HG03354 (cell line): Measurements from ENCODE around the gene TUSC1.
"Not testable (repeated sequence)": the region's sequence is repeated elsewhere in the genome, so short reads cannot be mapped to it uniquely, and the experiment has no call there.

Source experiments
- ATAC-seq: cut with Tn5 transposase; IDR thresholded peaks from one replicate; pipeline ENCODE4 v1.9.1; 2021; ENCODE audit warnings: mild to moderate bottlenecking; ENCODE audit not compliant: unreplicated experiment, poor library complexity, severe bottlenecking

TUSC1 gene

DNA sequence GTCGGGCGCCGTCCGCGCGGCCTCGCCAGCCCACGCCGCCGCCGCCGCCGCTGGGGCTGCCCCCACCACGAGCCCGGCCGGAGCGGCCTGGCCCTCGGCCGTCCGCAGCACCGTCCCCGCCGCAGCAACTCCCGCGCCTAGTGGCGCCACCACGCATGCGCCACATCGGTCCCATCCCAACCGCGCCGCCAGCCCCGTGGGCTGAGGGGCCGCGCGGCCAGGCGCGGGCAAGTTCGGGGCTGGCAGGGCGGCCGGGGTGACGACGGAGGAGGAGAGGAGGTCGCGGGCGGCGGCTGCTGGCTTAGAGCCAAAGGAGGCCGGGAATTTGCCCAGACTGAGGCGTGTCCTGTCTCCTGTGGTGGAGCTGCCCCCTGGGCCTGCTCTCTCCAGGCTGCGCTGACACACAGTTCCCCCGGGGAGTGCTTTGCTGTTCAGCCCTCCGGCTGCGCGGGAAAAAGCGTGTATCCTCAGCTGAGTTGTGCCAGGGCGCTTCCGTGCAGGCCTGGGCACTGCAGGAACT lies at the start of gene TUSC1:
TSS of gene TUSC1 (minus strand) at position 298 of the 520 bp plus-strand sequence. CDS start at position 166, 132 bp downstream.
- ATAC-seq = peak; percentile 67

- ATAC-seq = no peak
Observed at GRCh38 chr9:25726871-25727410, 48.7 kb upstream of the TUSC1 start.

DNA sequence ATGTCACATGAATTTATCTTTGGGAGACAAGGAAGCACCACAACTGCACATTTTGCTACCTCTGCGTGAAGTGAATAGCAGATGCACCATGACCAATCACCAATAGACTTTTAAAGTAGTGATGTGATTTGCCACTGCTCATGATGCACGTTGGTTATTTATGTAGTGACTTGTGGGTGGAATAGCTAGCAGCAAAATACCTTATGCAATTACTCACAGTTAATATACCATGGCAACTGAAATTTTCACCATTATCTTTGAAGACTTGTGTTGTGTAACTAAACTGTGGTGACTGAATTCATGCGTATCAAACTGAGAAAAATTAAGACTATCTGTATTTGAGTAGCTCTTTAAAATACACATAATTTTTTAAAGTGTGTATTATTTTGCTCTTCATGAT lies 46.2 kb upstream of the TUSC1 start:
- ATAC-seq = no peak

DNA sequence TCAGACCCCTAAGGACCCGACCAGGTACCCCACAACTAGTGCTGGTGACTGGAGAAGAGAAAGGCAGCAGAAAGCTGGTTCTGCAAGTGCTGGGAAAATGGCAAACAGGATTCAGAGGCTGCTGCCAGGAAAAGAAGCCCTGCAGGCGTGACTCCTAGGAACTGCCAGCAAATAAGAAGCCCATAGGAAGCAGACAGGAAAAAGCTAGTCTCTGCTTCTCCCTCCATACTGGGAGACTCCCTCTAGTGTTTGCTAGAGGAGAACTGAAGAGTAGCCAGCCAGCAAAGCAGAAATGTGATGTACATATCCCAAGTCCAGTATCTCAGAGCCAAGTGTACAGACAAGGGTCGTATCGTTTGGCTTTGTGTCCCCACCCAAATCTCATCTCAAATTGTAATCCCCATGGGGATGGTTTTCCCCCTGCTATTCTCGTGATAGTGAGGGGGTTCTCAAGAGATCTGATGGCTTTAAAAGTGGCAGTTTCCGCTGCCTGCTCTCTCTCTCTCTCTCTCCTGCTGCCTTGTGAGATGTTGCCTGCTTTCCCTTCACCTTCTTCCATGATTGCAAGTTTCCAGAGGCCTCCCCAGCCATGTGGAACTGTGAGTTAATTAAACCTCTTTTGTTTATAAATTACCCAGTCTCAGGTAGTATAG lies 38.1 kb upstream of the TUSC1 start:
- no peak for ATAC-seq

DNA sequence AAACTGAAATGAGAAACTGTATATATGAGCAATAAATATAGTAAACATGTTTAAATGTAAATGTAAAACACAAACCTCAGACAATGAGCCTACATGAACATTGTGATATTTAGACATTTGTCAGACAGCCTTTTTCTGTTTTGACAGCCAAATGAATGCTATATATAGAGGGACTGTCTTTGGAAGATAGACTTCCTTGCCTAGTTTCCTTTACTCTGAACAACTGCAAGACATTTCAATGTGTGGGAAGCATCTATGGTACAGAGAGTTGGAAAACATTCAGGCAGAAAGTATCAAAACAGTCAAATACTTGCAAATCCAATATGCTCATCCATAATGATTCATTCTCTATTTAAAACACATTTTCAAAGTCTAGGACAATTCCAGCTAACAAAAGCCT lies 31.7 kb upstream of the TUSC1 start:
- ATAC-seq = no peak

- no peak for ATAC-seq
Observed at GRCh38 chr9:25704800-25705199, 26.6 kb upstream of the TUSC1 start.

DNA sequence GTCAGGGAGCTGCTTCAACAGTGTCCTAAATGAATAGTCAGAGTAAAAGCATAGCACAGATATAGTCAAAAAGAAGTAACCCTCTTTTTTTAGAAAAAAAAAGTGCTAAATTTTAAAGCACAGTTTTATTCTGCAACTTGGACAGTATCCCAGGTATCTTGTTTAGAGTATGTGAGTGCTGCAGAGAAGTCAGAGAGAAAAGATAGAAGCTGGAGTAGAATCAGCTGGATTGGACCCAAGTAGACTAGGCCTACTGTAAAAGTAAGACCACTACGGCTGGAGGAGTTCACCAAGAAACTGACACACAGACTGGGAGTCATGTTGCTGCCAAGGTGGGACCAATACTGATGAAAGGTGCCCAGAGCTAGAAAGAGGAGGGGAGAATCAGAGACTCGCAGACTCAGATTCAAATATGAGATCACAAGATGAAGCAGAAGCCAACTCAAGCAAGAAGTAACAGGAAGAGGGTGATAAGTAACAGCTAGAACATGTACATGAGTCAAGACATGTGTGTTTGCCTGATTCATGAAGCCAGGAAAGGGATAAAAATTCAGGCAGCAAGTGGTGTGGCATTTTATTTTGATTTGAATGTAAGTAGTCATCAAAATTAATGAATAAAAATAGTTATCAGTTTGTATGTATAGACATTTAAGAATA lies 25.6 kb upstream of the TUSC1 start:
- no peak for ATAC-seq

DNA sequence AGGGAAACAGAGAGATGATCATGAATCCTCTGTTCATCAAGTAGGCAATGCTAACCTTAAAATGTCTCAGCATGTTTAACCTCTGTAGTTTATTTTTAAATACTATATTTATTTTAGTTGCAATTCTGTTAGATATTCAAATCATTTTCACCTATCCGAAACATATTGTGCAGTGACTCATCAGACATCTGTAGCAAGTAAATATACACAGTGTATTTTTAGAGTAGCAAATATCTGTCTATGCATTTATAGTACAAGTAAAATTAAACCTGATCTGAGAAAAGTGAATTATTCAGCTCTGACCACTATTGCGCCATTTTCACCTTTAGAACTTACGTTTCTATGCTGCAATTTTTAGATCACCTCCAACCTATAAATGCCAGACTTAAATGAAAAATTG lies 24.3 kb upstream of the TUSC1 start:
- ATAC-seq = no peak

GRCh38 chr9:25700899-25701298 lies 22.7 kb upstream of the TUSC1 start:
- not testable (repeated sequence) for ATAC-seq

- ATAC-seq = no peak
Observed at GRCh38 chr9:25700430-25700829, 22.2 kb upstream of the TUSC1 start.

DNA sequence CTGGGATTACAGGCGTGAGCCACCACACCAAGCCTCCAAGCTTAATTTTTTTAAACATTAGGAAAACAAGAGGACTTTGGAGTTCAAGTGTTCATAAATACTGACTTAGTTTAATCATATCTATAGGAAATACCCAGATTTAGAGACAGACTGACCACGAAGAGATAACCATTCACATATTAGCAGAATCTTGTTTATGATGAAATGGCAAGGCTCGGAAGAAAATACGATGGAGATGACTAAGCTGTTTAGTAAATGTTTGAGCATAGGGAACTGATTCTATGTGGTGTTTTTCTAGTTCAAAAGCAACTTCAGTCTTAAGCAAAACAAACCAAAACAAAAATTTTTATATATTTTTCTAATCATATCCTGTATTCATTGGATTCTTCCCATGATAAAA lies 13.5 kb upstream of the TUSC1 start:
- ATAC-seq = no peak

DNA sequence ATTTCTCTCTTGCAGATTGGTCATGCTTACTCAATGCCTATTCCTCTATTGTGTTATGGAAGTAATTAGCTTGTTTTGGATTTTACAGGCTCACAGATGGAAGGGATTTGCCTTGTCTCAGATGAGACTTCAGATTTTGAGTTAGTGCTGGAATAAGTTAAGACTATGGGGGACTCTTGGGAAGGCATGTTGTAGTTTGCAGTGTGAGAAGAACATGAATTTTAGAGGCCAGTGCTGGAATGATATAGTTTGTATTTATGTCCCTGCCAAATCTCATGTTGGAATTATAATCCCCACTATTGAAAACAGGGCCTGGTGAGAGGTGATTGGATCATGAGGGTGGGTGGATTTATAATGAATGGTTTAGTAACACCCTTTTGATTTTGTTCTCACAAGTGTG lies 6.1 kb upstream of the TUSC1 start:
- ATAC-seq = no peak

GRCh38 chr9:25681266-25681665 lies 3.0 kb upstream of the TUSC1 start:
- ATAC-seq = no peak

GRCh38 chr9:25678846-25679360 lies 659 bp upstream of the TUSC1 start:
- ATAC-seq = no peak

GRCh38 chr9:25677301-25678146 lies 720 bp downstream of the TUSC1 start:
- peak; percentile 53 for ATAC-seq

- ATAC-seq = not testable (repeated sequence)
Observed at GRCh38 chr9:25675858-25676257, 2.4 kb downstream of the TUSC1 start.

GRCh38 chr9:25658571-25658970 lies 19.7 kb downstream of the TUSC1 start:
- no peak for ATAC-seq

- ATAC-seq = no peak
Observed at GRCh38 chr9:25654417-25654816, 23.8 kb downstream of the TUSC1 start.

GRCh38 chr9:25648116-25648515 lies 30.1 kb downstream of the TUSC1 start:
- ATAC-seq = no peak

DNA sequence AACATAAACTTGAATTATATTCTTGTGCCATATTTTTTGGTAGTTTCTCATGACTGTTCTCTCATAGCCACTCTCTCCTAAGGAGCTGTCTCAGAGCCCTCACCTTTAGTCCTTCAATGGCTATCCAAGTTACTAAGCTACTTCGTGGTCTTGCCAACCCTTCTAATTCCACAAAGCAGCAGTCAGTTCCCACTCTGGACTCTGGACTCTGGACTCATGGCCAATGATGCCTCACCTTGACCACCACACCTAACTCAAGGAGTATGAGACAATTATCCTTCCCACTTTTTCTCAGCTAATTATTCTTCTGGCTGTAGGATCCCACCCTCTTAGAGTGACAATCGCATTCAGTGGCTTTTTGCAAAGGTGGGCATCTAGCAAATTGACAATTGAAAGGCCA lies 42.2 kb downstream of the TUSC1 start:
- no peak for ATAC-seq
